Fibroblast of villous mesenchyme (primary cell): Measurements from ENCODE around the gene ZNF800. TPM values are rescaled to one million over a fixed set of nuclear protein-coding genes. Genes with fewer than 3 reads are reported as not detected.

Experiments used
- DNase-seq: peaks from one replicate; pipeline ENCODE4 v3.0.0-alpha.2; 2010; ENCODE audit warnings: low read depth
- H3K4me3 ChIP-seq: 2 replicates; pipeline ENCODE4 v1.5.1; 2011; ENCODE audit warnings: low read depth, mild to moderate bottlenecking, low read length
- total RNA-seq: library from RNA; depleted of rRNA; stranded (reverse); fragments of >200 nt; gene quantifications from 2 replicates; pipeline ENCODE4 v1.2.3, GENCODE V29; 2012
- TF ChIP-seq, protein P1 (sequence below): IDR thresholded peaks from 2 replicates; pipeline ENCODE4 v1.5.1; 2012; ENCODE audit warnings: low read depth, mild to moderate bottlenecking, low read length; ENCODE audit not compliant: insufficient read depth

Gene ZNF800
- total RNA-seq, 1 donor, result 24.6 TPM

DNA sequence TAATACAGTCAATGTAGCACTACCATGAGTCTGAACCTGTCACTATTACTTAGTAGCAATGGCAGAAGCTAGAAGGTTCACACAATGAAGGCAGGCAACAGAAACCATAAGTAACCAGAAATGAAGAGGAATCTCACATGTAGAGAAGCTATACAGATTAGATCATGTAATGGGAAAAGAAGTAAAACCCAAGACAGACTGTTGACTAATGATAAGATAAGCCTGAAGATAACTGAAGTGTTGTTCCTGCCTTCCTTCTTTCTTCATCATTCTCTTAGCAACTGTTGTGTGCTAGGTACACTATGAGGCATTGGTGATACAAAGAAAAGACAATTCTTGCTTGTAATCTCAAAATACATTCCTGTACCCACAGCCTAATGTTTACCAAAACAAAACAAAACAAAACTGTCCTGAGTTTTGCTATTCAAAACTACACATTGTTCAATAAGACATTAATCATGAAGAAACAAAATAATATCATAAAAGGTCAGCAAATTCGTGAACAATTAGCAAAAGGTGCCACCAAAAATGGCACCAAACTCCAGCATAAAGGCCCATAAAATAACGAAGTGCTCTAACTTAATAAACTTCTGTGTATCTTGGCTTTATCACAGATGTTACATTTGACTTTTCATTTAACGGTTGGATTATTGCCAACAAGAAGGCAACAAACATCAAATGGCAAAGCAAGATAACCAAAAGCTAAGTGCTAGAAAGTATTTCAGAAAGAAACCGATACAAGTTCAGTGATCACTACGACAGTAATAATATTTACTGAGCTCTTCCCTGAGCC, 27.1 kb downstream of the ZNF800 start:
- no peak for DNase-seq
- TF ChIP-seq, protein P1, sequence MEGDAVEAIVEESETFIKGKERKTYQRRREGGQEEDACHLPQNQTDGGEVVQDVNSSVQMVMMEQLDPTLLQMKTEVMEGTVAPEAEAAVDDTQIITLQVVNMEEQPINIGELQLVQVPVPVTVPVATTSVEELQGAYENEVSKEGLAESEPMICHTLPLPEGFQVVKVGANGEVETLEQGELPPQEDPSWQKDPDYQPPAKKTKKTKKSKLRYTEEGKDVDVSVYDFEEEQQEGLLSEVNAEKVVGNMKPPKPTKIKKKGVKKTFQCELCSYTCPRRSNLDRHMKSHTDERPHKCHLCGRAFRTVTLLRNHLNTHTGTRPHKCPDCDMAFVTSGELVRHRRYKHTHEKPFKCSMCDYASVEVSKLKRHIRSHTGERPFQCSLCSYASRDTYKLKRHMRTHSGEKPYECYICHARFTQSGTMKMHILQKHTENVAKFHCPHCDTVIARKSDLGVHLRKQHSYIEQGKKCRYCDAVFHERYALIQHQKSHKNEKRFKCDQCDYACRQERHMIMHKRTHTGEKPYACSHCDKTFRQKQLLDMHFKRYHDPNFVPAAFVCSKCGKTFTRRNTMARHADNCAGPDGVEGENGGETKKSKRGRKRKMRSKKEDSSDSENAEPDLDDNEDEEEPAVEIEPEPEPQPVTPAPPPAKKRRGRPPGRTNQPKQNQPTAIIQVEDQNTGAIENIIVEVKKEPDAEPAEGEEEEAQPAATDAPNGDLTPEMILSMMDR, result no peak
- no peak overlapping the region for H3K4me3 ChIP-seq

GRCh38 chr7:127362364-127363027, 30.0 kb downstream of the ZNF800 start:
- no peak for DNase-seq
- TF ChIP-seq, protein P1, result no peak
- no peak overlapping the region for H3K4me3 ChIP-seq

- no peak overlapping the region for H3K4me3 ChIP-seq
- no peak for DNase-seq
- TF ChIP-seq, protein P1, result no peak
Observed at GRCh38 chr7:127361736-127362135, 30.8 kb downstream of the ZNF800 start.

DNA sequence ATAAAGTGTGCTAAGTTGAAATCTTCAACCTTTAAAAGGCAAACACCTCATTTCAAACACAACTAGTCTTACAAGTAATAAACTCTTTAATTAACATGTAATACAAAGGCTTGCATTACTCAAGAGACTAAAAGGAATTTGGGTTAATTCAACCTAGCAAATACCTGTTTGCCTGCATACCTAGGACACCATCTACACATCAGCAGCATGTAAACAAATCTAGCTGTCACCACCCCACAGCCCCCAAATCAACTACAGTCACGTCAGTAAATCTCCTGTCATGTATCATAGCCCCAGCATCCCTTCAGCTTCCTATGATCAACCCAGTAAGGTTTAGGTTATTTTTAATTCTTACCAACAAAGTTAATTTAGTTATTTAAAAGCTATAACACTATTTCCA, 33.5 kb downstream of the ZNF800 start:
- TF ChIP-seq, protein P1, result no peak
- DNase-seq, result no peak
- H3K4me3 ChIP-seq, result no peak overlapping the region

DNA sequence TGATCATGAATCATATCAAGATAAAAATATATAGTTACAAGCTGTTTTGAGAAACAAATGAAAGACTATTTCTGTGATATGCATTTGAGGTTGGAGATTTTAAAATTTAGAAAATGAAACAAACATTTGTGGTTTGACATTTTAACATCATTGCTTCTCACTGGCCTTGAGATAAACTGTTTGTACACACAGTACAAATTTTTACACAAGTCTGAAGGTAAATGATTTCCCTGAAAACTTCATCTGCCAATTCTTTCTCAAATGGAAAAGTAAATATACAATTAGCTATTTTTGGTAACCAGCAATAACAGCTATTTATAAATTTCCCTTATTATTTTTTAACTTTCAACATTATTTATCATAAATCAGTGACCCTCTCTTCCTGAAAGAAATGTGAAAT, 38.6 kb downstream of the ZNF800 start:
- H3K4me3 ChIP-seq, result no peak overlapping the region
- TF ChIP-seq, protein P1, result no peak
- no peak for DNase-seq

GRCh38 chr7:127350586-127350985, 41.9 kb downstream of the ZNF800 start:
- TF ChIP-seq, protein P1, result no peak
- no peak for DNase-seq
- no peak overlapping the region for H3K4me3 ChIP-seq
